CD4-positive, alpha-beta T cell treated with Interleukin-4 for 4 hours (primary cell): Measurements from ENCODE around the gene SEPTIN1.

Experiments
- DNase-seq: peaks from one replicate; pipeline ENCODE4 v3.0.0-alpha.2; 2020

SEPTIN1 gene

DNA sequence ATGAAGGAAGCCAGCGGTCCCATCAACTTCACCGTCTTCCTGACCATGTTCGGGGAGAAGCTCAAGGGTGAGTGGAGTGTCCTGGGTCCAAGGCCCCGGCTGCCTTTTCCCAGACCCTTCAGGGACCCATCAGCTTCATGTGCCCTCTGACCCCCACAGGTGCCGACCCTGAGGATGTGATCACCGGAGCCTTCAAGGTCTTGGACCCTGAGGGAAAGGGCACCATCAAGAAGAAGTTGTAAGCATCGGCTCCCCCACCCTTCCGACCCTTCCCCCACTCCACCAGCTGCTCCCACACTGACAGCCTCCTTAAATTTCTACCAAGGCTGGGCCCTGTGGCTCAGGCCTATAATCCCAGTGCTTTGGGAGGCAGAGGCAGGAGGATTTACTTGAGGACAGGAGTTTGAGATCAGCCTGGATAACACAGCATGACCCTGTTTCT, 5.9 kb downstream of the SEPTIN1 start:
- no peak for DNase-seq

DNA sequence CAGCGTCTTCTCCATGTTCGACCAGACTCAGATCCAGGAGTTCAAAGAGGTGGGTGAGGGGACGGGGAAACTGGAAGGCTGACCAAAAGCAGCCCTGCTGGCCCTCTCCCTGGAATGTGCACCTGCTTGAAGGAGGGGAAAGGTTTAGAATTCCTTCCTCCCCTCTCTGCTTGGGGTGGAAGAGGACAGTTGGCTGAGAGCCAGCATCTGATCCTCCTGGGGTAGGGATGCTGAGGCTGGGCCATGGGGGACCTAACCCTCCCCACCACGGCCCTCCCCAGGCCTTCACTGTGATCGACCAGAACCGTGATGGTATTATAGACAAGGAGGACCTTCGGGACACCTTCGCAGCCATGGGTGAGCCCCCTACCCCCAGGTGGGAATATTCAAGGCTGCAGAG, 6.5 kb downstream of the SEPTIN1 start:
- DNase-seq, result no peak

DNA sequence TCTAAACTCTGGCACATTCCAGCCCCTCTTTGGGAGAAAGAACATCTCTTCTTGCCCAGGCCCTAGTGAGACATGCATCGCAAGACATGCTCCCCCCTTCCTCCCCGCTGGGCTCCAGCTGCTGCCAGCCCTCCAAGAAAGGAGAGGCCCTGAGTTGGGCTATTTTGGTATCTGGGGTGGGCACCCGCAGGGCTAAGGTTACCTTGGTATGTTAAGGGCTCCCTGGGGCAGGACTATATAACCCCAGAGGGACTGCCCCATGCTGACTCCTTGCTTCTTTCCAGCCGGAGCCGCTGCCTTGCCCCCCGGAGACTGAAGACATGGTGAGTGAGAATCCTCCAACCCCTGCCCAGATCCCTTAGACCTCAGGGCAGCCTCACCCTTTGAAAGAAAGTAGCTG, 7.8 kb downstream of the SEPTIN1 start, which contains the start of gene MYL11:
Gene MYL11, plus strand, starts transcription at position 265 of the 400 bp plus-strand sequence. Its CDS starts 56 bp downstream, at position 321.
- DNase-seq, result no peak

DNA sequence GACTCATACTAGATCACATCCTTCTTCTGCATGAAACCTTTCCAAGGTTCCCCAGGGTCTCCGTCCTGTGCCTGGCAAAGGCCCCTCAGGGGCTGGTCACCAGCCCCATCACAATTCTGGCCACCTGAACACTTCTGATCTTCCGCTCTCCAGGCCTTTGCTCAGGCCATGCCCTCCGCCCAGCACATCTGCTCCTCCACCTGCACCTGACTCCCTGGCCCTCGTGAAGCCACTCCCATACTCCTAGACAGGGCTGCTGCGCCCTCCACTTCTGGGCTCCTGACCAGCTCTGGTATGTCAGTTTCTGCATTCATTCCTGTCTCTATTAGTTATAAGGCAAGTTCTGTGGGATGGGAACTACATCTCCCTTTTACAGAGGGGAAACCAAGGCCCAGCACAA, 9.6 kb downstream of the SEPTIN1 start:
- DNase-seq, result no peak

DNA sequence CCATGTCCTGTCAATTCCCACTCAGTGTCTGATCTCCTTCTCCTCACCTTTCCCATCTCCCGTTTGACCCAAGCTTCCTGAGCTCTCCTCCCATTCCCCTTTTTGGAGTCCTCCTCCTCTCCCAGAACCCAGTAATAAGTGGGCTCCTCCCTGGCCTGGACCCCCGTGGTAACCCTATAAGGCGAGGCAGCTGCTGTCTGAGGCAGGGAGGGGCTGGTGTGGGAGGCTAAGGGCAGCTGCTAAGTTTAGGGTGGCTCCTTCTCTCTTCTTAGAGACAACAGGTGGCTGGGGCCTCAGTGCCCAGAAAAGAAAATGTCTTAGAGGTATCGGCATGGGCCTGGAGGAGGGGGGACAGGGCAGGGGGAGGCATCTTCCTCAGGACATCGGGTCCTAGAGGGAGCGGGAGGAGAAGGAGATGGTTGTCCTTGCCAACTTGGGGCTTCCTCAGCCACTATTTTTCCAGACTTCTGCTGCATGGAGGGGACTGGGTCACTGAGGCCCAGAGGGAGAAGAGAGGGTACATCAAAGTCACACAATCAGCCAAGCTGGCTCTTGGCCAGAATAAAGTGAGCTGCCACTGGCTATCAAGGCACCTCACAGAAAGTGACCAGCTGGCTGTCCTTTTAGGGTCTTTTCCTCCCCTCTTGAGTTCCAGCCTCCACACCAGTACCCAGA, 10.2 kb downstream of the SEPTIN1 start:
- DNase-seq, result no peak

DNA sequence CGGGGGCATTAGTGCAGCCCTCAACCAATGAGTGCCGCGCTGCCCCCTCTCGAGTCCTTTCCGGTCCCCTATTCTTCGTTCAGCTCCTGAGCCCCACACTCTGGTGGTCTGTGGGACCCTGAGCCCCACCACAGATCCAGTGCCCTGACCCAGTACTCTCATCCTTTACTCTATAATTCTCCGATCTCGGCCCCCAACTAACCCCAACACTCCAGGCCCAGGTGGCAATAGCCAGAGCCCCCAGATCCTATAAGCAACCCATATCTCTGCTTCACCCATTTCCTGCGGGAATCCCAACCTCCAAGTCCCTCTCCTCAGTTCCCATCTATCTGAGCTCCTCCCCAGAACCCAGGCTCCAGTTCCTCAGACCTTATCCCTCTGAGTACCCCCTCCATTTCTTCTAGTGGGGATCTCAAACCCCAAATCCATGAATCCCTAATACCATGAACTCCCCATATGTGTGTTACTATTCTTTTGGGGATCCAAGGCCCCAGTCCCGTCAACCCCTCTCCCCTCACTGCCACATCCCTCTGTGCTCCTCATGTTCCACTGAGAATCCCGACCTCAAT, 11.0 kb downstream of the SEPTIN1 start:
- no peak for DNase-seq

DNA sequence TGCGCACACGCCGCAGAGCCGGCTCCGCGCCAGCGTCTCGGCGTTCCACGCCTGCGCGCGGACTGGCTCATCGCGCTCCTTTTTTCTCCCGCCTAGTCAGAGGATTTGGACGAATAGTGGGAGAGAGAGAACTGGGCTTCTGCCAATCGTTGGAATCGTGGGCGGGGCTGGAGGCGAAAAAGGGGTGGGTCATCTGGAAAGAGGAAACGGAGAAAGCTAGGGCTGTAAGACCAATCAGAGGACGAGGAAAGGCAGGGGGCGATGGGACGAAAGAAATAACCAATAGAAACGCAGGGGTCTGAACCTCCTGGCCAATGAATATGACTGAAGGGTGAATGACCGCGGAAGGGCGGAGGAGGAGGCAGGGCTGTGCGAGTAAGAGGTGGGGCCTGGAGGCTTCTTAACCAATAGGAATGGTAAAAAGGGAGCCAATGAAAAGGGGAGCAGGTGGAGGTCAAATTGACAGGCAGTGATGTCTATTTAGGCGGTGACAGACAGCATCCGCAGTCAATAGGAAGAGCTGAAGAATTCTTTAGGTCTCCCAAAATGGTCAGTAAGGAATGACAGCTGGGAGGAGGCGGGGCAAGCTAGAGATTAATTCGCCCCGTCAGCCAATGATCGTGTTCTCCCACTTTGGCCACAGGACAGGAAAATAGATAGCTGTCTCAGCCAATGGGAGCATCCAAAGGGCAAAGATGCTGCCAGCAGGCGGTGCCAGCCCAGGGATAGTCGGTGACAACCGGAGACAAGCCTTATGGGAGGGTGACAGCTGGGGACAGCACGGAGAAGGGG, 11.7 kb downstream of the SEPTIN1 start, which contains the start of gene TBC1D10B:
Gene TBC1D10B, minus strand, starts transcription at position 39 of the 792 bp plus-strand sequence. CDS start 311 bp downstream, outside the sequence.
- peak; percentile 100 for DNase-seq

DNA sequence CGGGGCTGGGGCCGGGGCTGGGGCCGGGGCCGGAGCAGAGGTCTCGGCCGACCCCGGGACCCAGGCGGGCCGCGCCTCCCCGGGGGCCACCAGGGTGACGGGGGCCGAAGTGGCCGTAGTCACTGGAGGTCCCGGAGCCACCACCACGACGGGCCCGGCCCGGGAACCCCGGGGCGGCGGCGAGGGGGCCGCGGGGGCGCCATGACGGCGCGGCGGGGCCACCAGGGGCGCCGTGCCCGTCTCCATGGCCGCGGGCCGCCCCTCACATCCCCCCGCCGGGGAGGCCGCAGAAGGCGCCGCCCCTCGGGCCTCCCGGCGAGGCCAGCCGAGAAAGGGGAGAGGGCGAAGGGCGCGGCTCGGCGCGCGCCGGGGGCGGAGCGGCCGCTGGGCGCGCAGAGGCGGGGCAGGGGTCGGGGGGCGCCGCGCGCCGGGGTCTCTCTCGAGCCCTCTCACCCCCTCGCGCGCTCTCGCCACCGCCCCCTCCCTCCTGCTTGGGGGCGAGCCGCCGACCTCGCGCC, 12.4 kb downstream of the SEPTIN1 start:
- DNase-seq, result no peak

DNA sequence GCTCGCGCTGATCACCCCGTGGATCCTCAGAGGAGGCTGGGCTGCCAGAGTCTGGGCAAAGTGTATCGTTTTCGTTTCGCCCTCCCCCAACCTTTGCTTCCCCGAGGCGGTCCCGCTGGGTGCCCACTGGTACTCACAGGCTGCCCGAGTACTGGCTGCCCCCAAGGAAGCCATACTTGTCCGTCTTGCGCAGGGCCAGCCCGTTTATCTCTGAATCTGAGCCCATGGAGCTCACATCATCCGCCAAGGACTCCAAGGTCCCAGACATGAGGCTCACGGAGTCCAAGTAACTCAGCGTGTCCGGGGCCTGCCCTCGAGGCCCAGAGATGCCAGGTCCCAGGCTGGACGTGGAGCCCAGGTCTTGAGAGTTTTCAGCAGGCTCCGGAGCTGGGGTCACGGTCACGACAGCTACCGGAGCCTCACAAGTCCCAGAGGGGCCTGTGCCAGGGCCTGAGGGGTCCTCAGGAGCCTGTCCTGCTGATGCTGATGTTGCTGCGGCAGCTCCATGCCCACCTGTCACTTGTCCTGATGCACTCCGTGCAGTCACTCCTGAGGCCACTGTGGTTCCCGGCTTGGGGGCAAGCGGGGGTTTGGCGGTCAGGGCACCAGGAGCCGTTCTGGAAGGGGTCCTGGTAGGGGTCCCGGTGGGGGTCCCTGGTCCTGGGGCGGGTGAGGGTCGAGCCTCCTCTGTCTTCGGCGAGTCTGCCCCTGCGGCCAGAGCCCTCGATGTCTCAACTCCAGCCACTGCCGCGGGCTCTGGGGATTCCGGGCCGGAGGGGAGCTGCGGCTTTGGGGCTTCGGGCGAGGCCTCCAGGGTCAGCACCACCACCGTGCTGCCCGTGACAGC, 13.0 kb downstream of the SEPTIN1 start:
- DNase-seq, result no peak

DNA sequence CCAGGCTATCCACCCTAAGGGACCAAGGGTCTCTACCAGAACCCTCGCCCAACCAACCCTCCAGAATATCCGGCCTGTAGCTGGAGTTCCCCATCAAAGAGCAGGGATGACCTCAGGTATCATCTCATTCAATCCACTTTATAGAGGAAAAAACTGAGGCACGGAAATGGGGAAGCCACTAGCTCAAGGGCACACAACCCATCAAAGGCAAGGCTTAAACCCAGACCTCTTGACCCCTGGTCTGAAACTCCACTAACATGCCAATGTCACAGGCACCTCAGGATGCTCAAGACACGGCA, 13.6 kb downstream of the SEPTIN1 start:
- no peak for DNase-seq

DNA sequence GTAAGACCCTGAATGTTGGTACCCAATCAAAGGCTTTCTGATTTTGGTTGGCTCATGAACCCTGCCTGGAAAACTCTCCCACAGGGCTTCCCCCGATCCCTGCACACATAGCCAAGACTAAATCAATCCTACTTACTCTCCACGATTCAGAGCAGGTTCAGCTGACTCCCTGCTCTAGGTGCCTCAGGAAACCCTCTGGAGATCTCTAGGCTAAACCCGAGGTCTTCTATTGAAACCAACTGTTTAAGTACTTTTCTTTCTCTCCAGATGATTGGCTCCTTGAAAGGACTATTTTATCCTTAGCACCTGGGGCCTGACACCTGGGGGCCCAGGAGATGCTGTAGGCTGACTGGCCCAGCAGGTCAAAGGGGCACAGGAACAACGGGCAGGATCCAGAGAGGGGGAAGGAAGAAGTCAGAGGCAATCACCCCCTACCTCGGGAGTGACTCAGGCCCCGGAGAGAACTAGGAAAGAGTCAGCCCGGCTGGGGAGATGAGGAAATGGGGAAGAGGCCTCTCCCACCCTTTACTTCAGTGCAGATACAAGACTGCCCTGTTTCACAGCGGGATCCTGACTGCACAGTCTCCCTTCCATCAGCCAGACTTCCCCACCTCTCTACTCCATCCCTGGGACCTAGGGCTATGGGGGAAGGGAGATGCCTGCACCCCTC, 14.1 kb downstream of the SEPTIN1 start:
- DNase-seq, result no peak

DNA sequence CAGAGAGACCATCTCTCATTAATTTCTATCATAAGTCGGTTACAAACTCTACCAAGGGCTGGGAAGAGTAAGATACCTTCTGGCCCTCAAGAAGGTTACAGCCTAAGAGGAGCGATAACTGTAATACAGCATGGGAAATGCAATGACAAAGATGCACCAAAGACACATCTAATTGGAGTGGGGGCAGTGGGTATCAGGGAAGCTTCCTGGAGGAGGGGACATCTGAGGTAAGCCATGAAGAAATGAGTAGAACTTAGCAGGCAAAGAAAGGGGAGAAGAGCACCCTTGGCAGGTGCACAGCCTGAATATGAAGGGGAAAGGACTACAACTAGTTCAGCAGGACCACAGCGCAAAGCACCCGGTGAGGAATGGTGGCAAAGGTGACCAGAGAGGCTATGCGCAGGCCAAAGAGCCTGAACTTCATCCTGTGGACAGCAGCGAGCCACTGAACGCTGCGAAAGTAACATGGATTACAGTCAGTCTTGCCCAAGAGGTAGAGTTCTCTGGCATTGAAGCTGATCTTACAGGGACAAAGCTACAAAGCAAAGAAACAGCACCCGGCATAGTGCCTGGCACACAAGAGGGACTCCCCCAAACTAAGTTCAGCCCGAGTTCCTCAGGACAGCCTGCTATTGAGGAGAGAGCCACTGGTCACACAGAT, 14.9 kb downstream of the SEPTIN1 start:
- no peak for DNase-seq

DNA sequence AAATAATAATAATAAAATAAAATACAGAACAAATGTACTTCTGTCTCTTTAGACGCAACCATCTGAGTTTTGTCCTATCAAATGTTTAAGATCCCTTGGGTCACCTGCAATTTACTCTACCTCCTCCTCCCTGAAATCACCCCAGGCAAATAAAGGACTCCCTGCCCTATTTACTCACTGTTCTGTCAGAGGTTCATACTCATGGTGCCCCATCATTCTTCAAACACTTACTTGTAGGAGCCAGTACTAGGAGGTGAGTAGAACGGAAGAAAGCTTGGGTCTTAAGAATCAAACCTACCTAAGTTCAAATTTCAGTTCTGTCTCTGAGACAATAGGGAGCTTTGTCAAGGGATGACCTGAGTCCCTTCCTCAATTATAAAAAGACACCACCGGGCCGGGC, 15.8 kb downstream of the SEPTIN1 start:
- DNase-seq, result no peak

DNA sequence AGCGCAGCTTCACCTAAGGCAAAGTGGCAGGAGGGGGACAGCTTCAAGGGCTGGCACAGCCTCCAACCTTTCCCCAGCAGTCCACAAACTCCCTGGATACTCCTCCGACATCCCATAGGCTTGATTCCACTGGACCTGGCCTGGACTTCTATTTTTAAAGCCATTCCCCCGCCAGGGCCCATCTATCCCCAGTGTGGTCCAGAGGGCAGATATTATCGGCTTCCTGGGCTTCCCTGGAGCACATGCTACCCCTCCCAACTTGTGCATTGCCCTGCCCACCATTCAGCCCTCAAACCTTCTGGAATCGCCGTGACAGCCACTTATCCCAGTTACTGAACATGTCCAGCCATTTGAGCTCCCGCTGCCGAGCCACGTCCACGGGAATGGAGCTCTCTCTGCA, 17.2 kb downstream of the SEPTIN1 start:
- no peak for DNase-seq

DNA sequence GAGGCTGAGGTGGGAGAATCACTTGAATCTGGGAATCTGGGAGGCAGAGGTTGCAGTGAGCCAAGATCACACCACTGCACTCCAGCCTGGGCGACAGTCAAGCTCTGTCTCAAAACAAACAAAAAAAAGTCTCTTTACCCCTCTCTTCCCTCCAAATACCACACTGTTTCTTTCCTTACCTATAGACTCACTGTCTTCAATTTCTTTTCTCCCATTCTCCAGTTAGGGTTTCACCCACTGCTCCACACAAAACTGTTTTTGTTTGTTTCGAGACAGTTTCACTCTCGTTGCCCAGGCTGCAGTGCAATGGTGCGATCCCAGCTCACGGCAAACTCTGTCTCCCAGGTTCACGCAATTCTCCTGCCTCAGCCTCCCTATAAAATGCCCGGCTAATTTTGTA, 21.2 kb downstream of the SEPTIN1 start:
- no peak for DNase-seq

DNA sequence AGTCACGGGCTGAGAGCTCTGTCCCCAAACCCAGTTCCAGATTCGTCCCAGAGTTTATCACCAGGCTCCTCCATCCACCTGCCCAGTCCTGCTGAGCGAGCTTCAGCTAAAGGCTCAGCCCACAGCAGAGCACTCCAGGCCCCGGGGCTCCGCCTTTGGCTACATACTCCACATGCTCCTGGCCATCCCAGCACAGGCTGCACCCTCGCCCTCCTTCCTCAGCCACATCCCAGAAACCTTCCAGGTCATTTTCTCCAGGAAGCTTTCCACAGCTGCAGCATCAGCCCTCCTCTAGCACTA, 22.5 kb downstream of the SEPTIN1 start:
- DNase-seq, result no peak

DNA sequence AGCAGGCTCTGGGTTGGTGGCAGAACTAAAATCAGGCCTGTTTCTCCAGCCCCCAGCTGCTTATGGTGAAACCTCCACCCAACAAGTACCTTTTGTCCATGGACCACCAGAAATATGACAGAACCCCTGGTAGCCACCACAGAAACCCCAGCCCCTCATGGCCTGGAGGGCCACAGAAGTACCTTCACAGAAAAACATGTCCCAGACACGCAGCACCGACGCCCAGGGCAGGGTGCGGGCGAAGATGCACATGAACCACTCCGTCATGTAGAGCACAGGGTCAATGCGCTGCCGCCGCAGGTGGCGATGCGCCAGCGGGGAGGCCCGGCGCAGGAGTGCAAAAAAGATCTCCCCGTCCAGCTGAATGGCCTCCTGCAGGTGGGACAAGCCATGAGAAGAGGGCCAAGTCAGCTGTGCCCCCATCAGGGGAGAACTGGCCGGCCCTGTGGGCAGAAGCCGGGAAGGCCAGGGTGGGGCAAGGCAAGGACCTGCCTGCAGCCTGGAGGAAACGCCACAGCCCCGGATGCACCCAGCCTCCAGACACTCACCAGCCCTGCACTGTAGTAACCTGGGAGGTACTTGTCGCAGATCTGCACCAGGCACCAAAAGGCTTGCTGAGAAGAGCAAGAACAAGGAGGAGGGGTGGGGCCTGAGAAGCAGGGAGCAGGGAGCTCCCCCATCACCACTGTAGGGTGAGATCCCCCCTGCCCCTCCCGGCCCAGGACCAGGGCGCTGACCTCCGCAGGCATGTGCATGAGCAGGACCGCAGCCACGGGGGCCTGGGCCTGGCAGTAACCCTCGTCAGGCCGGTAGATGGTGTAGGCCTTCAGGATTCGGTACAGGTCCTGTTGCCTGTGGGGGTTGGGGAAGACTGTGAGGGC, 23.1 kb downstream of the SEPTIN1 start:
- DNase-seq, result no peak

DNA sequence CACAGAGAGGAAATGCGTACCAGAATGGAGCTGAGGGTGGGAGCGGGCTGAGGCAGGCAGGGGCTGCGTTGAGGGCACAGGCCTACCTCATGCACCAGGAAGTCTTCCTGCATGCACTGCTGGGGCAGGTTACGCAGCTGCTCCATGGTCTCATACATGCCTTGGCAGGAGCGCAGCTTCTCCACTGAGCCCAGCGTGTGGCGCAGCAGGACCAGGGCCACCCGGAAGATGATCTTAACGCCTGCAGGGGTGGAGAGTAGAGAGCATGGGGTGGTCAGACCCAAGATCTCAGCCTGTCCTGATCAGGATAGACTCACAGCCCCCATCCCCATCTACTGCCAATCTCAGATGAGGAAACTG, 23.8 kb downstream of the SEPTIN1 start:
- DNase-seq, result no peak

DNA sequence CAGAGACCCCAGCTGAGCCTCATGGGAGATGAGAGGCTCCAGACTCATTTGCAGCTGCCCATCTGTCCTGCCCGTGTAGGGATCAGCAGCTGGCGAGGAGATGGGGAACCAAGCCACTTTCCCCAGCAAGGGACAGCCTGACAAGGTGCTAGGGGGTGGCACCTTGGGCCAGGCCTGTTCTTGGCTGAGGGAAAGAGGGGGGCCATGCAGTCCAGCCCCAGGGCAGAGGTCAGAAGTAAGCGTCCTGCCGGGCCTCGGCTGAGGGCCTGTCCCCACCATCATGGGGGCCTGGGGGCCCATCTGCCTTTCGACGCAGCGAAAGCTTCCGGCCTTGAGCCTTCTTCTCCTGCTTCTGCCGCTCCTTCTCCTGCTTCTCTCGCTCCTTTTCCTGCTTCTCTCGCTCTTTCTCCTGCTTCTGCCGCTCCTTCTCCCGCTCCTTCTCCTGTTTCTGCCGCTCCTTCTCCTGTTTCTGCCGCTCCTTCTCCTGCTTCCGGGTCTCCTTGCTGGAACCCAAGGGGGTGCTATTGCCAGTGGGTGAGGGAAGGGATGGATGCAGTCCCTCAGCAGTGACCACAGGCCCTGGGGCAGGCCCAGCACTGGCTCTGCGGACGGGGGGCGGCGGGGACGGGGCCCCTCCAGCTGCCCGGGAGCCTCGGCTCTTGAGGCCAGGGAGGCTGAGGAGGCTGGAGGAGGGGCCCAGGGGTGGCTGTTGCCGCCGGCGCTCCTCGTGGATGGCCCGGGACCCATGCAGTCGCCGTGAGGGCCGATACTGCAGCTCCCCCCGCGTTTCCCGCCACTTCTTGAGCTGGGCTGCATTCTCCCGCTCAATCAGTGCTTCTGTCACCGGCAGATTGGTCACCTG, 24.4 kb downstream of the SEPTIN1 start:
- no peak for DNase-seq

DNA sequence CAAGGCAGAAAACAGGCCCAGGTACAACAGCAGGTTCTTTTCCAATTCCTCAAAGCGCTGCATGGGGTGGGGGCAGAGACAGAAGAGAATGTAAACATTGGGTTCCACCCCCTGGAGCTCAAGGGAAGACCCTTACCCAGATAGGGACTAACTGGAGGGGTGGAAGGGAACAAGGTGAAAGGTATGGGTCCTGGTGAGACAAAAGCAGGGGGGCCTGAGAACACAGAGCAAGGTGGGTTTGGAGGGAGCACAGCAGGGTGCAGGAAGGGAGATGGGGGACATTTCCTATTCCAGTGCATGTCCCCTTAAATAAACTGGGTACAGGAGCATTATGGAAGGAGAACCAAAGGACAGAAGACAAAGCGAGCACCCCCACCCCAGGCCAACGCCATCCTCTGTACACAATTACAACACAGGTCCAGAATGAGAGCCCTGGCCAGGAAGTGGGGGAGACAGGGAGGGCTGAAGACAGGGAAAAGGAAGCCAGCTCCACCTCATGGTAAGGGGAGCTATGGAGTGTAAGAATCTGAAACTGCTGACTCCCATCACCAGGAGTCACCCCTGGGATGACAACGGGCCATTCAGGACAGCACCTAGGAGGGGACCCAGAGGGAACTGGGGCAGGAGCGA, 25.2 kb downstream of the SEPTIN1 start:
- no peak for DNase-seq
